AG09319 (cell line): ENCODE results near the gene VPS18.

Source experiments
- DNase-seq: peaks from one replicate; pipeline ENCODE4 v3.0.0-alpha.2; 2010; ENCODE audit warnings: low read depth; ENCODE audit errors: extremely low read depth
- TF ChIP-seq, protein P1 (sequence below): IDR thresholded peaks from 2 replicates; pipeline ENCODE4 v1.5.1; 2011; ENCODE audit warnings: low read depth, mild to moderate bottlenecking, inconsistent platforms, low read length, moderate library complexity

Gene VPS18

DNA sequence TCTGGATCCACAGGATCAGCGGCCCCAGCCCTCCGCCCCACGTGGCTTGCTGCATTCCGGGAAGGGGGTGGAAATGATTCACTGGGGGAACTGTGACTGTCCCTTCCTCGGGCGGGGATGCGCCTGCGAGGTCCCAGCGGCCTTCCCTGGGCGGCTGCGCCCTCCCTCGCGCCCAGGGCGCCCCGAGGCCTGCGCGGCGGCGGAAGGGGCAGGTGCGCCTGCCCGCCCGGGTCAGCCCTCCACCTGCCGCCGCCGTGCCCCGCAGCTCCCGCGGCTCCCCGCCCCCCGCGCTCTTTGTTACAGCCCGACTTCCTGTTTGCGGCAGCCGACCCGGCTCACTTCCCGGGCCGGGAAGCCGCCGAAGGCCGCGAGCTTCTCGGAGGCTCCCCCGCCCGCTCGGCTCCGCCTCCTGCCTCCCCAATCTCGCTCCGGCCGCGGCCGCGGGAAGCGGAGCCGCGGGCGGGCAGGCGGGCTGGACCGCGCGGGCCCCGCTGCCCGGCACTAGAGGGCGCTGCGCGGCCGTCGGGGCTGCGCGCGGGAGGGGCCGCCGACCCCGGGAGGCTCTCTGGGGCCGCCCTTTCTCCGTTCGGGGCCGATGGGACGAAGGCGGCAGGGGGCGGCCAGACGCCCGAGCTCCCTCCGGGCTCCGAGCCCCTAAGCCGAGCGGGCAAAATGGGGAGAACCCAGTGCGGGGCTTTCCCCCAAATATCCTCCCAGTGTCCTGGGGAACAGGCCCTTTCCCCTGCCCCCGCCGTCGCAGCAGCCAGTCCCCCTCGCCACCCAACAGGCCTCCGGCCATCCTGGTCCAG lies 47.5 kb downstream of the VPS18 start:
- no peak for DNase-seq

DNA sequence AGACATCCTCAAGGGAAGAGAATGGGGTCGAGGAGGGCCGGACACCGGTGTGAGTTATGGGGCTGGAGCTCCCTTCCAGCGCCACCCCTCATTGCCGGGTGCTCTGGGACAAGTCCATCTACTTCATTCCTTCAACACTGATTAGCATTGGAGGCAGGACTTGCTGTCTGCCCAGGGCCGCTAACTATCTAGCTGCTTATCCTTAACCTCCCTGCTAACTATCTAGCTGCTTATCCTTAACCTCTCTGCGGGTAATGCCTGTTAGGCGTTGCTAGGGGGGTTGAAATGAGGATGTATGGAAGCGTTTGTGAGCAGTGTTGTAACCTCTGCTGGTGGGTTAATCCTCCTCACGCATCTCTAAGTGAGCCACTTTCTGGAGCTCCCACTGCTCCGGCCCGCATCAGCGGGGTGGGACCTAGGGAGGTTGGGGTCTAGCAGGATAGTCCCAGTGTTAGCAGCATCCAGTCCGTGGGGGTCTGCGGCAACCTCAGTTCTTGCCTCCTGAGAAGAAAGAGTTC lies 48.1 kb downstream of the VPS18 start:
- no peak for DNase-seq
- TF ChIP-seq, protein P1, sequence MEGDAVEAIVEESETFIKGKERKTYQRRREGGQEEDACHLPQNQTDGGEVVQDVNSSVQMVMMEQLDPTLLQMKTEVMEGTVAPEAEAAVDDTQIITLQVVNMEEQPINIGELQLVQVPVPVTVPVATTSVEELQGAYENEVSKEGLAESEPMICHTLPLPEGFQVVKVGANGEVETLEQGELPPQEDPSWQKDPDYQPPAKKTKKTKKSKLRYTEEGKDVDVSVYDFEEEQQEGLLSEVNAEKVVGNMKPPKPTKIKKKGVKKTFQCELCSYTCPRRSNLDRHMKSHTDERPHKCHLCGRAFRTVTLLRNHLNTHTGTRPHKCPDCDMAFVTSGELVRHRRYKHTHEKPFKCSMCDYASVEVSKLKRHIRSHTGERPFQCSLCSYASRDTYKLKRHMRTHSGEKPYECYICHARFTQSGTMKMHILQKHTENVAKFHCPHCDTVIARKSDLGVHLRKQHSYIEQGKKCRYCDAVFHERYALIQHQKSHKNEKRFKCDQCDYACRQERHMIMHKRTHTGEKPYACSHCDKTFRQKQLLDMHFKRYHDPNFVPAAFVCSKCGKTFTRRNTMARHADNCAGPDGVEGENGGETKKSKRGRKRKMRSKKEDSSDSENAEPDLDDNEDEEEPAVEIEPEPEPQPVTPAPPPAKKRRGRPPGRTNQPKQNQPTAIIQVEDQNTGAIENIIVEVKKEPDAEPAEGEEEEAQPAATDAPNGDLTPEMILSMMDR: no peak

More for the DNA sequence above, 47.5 kb downstream of the VPS18 start:
- TF ChIP-seq, protein P1: no peak; the same call in none of the 2 replicates

DNA sequence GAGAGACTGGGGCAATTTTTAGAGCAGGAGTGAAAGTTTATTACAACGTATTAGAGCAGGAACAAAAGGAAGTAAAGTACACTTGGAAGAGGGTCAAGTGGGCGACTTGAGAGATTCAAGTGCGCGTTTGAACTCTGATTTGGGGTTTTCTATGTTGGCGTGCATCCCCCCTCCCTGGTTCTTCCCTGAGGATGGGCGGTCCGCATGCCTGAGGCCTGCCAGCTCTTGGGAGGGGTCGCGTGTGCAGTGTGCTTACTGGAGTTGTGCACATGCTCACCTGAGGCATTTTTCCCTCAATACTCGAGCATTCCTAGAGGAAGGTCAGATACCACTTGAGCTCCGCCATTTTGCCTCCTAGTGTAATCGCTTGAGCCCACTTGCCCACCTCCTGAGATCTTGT lies 48.6 kb downstream of the VPS18 start:
- TF ChIP-seq, protein P1: no peak
- DNase-seq: no peak

DNA sequence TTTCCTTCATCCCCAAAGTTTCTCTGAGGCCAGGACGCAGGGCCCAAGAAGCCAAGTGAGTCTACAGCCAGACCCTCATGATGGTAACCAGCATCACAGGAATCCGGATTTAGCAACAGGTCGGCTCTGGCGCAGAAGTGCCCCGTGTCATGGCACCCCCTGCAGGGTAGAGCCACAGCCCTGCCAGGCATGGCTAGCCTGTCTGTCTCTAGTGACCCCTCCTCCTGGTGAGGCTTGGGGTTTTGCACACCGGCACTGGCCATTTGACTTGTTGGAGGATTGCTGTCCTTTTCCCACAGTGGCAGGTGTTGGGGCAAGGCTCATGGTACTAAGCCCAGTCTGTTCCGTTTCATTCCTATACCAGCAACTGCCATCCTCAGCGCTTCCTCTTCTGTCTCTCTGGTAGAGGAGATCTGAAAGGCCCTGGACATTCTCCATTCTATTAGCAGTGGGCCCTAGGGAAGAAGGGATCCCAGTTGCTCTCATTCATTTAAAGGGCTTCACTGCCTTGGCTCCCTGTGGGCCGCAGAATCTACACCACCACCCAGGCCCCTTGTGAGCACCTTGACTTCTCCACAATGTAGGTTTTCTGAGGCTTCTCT lies 49.6 kb downstream of the VPS18 start:
- TF ChIP-seq, protein P1: no peak
- DNase-seq: no peak

DNA sequence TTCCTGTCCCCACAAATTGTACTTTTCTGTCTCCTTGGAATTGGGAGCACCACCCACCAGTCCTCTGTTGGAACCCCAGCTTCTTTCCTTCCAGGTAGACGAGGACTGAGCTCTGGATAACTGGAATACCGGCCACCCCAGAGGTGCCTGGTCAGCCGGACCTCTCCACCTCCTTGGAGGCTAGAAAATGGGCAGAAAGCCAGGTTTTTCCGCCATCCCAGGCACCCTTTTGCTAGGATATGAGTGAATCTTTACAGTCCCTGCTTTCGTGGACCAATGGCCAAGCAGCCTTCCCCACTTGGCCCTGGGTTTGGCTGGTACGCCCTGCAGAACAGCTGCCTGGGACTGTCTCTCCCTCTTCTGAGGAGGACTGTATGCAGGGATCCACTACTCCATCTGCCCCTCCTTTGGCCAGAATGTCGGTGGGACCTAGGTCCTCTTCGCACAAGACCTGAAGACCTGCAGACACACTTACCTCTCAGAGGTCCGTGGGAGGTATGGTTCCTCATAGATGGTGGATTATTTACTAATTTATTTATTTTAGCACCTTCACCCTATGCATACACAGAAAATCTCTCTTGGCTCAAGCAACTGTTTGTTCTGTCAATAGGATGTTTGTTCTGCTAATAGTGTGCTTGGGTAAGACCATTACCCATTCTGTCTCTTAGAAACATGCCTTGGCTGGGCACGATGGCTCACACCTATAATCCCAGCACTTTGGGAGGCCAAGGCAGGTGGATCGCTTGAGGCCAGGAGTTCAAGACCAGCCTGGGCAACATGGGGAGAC lies 50.5 kb downstream of the VPS18 start:
- TF ChIP-seq, protein P1: no peak
- no peak for DNase-seq

DNA sequence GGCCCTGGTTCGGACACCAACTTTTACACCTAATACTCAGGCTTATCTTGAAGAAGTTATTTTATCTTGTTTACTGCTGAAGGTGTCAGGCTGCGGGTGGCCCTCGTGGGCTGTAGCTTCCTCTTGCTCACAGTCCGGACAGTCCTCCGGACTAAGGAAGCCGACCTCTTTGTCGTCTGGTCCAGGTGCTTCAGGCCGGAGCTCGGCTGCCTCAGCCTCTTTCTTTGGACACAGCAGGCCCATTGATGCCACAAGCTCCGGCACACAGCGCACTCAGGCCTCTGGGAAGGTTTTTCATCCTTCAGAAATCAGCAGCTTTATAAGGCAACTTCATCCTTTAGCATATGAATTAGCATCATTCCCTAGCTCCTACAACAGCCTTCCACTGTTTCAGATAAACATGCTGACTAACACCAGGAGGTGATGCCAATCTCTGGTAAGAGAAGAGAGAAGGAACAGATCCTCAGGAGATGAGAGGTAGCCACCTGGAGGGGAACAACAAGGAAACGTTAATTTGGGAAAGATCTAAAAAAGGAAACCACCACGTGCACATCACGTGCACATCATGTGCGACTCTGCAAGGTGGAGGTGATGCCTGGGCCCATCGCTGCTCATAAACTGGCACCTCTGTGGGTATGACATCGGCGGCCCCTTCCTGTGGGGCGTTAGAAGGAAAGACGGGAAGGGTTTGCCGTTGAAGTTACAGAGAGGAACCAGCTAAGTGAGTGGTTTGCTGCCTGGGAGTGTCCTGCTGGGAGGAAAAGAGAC lies 54.6 kb downstream of the VPS18 start:
- DNase-seq: no peak
- TF ChIP-seq, protein P1: no peak
